ENCODE results near the gene RNF121. TPM values are rescaled to one million over a fixed set of nuclear protein-coding genes. Genes with fewer than 3 reads are reported as not detected.

Gene RNF121
- total and polyA plus RNA-seq, 2 of the 13 experiments (the other 11 are each of a cell fraction or from before 2014, with no cell fraction given), result 28.6 to 44.3 TPM

DNA sequence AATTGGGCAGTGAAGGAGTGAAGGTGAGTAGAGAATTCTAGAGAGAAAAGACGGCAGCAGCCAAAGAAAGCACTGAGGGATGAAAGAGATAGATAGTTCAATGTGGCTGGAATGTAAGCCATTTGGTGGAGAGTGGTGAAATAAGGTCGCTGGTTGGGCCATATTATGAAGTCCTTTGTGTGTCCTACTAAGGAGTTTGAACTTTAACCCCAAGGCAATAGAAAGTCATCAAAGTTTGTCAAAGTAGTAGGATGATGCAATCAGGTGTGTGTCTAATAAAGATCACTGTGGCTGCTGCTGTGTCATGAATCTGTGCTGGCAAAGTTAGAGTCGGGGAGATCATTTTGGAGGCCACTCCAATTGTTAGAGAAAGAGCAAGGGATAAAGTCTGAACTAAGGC is 18.7 kb downstream of the RNF121 start (continued):
- TF ChIP-seq, protein P1, sequence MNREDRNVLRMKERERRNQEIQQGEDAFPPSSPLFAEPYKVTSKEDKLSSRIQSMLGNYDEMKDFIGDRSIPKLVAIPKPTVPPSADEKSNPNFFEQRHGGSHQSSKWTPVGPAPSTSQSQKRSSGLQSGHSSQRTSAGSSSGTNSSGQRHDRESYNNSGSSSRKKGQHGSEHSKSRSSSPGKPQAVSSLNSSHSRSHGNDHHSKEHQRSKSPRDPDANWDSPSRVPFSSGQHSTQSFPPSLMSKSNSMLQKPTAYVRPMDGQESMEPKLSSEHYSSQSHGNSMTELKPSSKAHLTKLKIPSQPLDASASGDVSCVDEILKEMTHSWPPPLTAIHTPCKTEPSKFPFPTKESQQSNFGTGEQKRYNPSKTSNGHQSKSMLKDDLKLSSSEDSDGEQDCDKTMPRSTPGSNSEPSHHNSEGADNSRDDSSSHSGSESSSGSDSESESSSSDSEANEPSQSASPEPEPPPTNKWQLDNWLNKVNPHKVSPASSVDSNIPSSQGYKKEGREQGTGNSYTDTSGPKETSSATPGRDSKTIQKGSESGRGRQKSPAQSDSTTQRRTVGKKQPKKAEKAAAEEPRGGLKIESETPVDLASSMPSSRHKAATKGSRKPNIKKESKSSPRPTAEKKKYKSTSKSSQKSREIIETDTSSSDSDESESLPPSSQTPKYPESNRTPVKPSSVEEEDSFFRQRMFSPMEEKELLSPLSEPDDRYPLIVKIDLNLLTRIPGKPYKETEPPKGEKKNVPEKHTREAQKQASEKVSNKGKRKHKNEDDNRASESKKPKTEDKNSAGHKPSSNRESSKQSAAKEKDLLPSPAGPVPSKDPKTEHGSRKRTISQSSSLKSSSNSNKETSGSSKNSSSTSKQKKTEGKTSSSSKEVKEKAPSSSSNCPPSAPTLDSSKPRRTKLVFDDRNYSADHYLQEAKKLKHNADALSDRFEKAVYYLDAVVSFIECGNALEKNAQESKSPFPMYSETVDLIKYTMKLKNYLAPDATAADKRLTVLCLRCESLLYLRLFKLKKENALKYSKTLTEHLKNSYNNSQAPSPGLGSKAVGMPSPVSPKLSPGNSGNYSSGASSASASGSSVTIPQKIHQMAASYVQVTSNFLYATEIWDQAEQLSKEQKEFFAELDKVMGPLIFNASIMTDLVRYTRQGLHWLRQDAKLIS (CRISPR knock-in tag; IDR thresholded peaks at IDR 0.05), result no peak
- TF ChIP-seq SSRP1 (CRISPR knock-in tag; IDR thresholded peaks at IDR 0.05) (no peak), ASH2L (IDR thresholded peaks at IDR 0.05; ENCODE audit: insufficient read length, low read depth, low read length) (peak; percentile 82), ZNF749 (CRISPR knock-in tag; IDR thresholded peaks at IDR 0.05; ENCODE audit: borderline replicate concordance) (no peak), ZNF598 (CRISPR knock-in tag; IDR thresholded peaks at IDR 0.05; ENCODE audit: borderline replicate concordance) (no peak), ZNF292 (CRISPR knock-in tag; IDR thresholded peaks at IDR 0.05; ENCODE audit: borderline replicate concordance, low read depth) (no peak; the same call in 1 of the 2 replicates), SP140L (CRISPR knock-in tag; IDR thresholded peaks at IDR 0.05; ENCODE audit: borderline replicate concordance) (no peak), PHF8 (CRISPR knock-in tag; IDR thresholded peaks at IDR 0.05) (no peak), FOSL1 (CRISPR knock-in tag; IDR thresholded peaks at IDR 0.05; ENCODE audit: borderline replicate concordance) (no peak), ZFP82 (CRISPR knock-in tag; IDR thresholded peaks at IDR 0.05; ENCODE audit: borderline replicate concordance) (no peak), ZNF775 (CRISPR knock-in tag; IDR thresholded peaks at IDR 0.05; ENCODE audit: borderline replicate concordance) (no peak), ZNF230 (CRISPR knock-in tag; IDR thresholded peaks at IDR 0.05) (no peak), ATF7 (IDR thresholded peaks at IDR 0.05) (peak; percentile 96), ATF7 (CRISPR knock-in tag; IDR thresholded peaks at IDR 0.05) (no peak; the same call in 1 of the 2 replicates), ZNF382 (CRISPR knock-in tag; IDR thresholded peaks at IDR 0.05; ENCODE audit: borderline replicate concordance) (no peak), HOXD1 (CRISPR knock-in tag; IDR thresholded peaks at IDR 0.05) (no peak), SKI (IDR thresholded peaks at IDR 0.05; ENCODE audit: partially characterized antibody) (peak; percentile 50), RXRB (CRISPR knock-in tag; IDR thresholded peaks at IDR 0.05; ENCODE audit: borderline replicate concordance) (peak; percentile 93)
- TF ChIP-seq, protein P2, sequence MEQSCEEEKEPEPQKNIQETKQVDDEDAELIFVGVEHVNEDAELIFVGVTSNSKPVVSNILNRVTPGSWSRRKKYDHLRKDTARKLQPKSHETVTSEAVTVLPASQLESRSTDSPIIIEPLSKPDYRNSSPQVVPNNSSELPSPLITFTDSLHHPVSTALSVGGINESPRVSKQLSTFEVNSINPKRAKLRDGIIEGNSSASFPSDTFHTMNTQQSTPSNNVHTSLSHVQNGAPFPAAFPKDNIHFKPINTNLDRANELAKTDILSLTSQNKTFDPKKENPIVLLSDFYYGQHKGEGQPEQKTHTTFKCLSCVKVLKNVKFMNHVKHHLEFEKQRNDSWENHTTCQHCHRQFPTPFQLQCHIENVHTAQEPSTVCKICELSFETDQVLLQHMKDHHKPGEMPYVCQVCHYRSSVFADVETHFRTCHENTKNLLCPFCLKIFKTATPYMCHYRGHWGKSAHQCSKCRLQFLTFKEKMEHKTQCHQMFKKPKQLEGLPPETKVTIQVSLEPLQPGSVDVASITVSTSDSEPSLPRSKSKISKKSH (CRISPR knock-in tag; IDR thresholded peaks at IDR 0.05; ENCODE audit: borderline replicate concordance), result no peak
- TF ChIP-seq, protein P3, sequence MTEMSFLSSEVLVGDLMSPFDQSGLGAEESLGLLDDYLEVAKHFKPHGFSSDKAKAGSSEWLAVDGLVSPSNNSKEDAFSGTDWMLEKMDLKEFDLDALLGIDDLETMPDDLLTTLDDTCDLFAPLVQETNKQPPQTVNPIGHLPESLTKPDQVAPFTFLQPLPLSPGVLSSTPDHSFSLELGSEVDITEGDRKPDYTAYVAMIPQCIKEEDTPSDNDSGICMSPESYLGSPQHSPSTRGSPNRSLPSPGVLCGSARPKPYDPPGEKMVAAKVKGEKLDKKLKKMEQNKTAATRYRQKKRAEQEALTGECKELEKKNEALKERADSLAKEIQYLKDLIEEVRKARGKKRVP (CRISPR knock-in tag; IDR thresholded peaks at IDR 0.05), result peak; percentile 99

Data from HepG2 (cell line).